Smooth muscle cell of the pulmonary artery (primary cell): ENCODE measurements around the gene GNAI1. TPM values are rescaled to one million over a fixed set of nuclear protein-coding genes. Genes with fewer than 3 reads are reported as not detected.

Experiments
- total RNA-seq: library from RNA; depleted of rRNA; stranded (reverse); fragments of >200 nt; gene quantifications from 2 replicates; pipeline ENCODE4 v1.2.3, GENCODE V29; 2014

Gene GNAI1
- 25.0 and 52.2 TPM in 2 replicates for total RNA-seq

DNA sequence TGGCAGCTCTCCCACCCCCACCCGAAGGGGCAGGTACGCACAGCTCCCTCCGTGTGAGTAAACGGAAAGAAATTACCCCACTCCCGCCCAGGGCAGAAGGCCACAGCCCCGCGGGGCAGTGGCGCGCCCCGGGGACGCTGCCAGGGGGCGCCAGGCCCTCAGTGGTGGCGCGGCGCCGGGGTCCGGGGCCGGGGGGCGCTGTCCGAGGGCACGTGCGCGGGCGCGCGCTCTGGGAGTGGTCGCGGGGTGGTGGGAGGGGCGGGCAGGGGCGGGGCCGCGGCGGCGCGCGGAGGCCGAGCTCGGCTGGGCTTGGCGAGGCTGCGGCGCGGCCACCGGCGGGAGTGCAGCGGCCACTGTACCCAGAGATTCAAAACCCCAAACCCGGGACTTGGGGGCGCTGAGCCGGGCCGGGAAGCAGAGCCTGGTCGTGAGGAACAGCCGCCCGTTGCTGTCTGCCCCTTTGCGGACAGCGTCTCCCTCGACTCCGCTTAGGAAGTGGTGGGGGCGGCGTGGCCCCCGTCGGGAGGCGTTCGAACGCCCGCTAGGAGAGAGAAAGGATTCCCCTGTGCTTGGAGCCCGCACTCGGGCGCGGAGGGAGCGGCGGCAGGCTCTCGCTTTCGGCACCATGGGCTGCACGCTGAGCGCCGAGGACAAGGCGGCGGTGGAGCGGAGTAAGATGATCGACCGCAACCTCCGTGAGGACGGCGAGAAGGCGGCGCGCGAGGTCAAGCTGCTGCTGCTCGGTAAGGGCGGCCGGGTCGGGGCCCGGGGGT, at the start of gene GNAI1:
Gene GNAI1, plus strand, starts transcription at position 296 of the 773 bp plus-strand sequence. Its CDS starts 330 bp downstream, at position 626.

